Measurements from ENCODE around the gene KRT74.

KRT74 gene

GRCh38 chr12:52539821-52540173 lies 33.8 kb downstream of the KRT74 start:
- Histone ChIP-seq H3K4me1 (ENCODE audit: insufficient read depth, poor library complexity, severe bottlenecking) (peaks cover 30% of the 10 kb centered on the region), H3K9me3 (ENCODE audit: severe bottlenecking) (no peaks in the 10 kb centered on the region), H3K36me3 (ENCODE audit: low read depth) (no peaks in the 10 kb centered on the region), H3K27me3 (ENCODE audit: insufficient read depth, poor library complexity, severe bottlenecking) (no peaks in the 10 kb centered on the region), H3K4me3 (ENCODE audit: severe bottlenecking) (no peak overlapping the region), H3K27ac (ENCODE audit: poor library complexity, severe bottlenecking) (peak overlapping the region; percentile 72)
- DNase-seq (ENCODE audit: low spot score) (no peak), ATAC-seq (ENCODE audit: low read depth) (0 out of 3 replicates have a peak, but pooled peaks have one; percentile 6)
- TF ChIP-seq, protein P1, sequence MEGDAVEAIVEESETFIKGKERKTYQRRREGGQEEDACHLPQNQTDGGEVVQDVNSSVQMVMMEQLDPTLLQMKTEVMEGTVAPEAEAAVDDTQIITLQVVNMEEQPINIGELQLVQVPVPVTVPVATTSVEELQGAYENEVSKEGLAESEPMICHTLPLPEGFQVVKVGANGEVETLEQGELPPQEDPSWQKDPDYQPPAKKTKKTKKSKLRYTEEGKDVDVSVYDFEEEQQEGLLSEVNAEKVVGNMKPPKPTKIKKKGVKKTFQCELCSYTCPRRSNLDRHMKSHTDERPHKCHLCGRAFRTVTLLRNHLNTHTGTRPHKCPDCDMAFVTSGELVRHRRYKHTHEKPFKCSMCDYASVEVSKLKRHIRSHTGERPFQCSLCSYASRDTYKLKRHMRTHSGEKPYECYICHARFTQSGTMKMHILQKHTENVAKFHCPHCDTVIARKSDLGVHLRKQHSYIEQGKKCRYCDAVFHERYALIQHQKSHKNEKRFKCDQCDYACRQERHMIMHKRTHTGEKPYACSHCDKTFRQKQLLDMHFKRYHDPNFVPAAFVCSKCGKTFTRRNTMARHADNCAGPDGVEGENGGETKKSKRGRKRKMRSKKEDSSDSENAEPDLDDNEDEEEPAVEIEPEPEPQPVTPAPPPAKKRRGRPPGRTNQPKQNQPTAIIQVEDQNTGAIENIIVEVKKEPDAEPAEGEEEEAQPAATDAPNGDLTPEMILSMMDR (IDR thresholded peaks at IDR 0.05; ENCODE audit: poor library complexity, severe bottlenecking): no peak

DNA sequence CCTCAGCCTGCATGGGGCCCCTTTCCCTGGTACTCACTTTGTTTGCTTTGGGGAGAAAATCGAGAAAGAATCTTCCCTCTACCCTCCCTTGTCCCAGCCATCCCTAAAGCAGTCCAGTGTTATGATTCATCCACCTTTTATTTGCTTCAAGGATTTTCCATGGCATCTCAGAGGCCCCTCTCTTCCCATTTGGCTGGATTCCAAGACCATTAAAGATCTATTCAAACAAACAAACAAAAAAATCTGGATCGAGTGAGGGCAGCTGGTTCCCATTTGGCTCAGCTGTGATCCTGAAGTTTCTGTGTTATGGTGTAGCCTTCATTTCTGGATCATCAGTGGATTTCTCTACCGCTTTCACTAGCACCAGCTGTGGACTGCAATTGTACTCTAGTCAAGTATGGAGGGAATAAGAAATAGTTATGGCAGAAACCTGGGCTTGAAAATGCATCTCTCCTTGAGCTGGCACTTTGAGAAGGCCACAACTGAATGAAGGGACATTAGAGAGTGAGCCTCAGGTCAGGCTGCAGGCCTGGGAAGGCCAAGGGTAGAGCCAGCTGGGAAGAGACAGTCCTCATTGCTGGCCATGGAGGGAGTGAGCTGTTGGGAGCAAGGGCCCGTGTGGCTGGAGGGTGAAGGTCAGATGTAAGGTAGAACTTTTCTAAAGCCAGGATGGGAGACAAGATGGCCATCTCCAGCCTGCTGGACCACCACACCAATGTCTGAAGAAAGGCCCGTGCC lies 34.4 kb downstream of the KRT74 start:
- Histone ChIP-seq H3K4me3 (ENCODE audit: severe bottlenecking) (no peak overlapping the region), H3K27me3 (ENCODE audit: insufficient read depth, poor library complexity, severe bottlenecking) (no peaks in the 10 kb centered on the region), H3K27ac (ENCODE audit: poor library complexity, severe bottlenecking) (peak overlapping the region; percentile 72), H3K36me3 (ENCODE audit: low read depth) (no peaks in the 10 kb centered on the region), H3K9me3 (ENCODE audit: severe bottlenecking) (no peaks in the 10 kb centered on the region), H3K4me1 (ENCODE audit: insufficient read depth, poor library complexity, severe bottlenecking) (peaks cover 30% of the 10 kb centered on the region)
- TF ChIP-seq, protein P1 (IDR thresholded peaks at IDR 0.05; ENCODE audit: poor library complexity, severe bottlenecking): no peak
- ATAC-seq (ENCODE audit: low read depth) (peak; percentile 92), DNase-seq (ENCODE audit: low spot score) (no peak)

DNA sequence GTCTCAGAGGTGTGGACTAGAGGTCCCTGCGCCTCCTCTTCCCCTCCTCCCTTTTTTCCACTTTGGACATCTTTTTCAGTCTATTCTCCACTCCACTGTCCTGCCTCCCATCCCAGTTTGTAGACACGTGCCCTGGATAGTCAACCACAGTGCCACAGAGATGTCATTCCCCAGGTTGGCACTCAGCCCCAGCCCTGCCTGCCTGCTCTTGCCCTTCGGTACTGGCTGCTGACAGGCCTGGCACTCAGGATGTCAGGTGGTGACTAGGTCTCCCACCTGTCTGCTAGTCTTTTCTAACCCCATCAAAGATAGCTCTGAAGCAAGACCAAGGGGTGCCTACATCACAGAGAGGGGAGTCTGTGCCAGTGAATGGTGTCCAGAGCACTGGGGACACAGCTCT lies 36.5 kb downstream of the KRT74 start:
- H3K4me1 ChIP-seq (ENCODE audit: insufficient read depth, poor library complexity, severe bottlenecking): peaks cover 30% of the 10 kb centered on the region
- ATAC-seq (ENCODE audit: low read depth): no peak
- no peaks in the 10 kb centered on the region for H3K27me3 ChIP-seq (ENCODE audit: insufficient read depth, poor library complexity, severe bottlenecking)
- H3K9me3 ChIP-seq (ENCODE audit: severe bottlenecking): no peaks in the 10 kb centered on the region
- no peak for DNase-seq (ENCODE audit: low spot score)
- TF ChIP-seq, protein P1 (IDR thresholded peaks at IDR 0.05; ENCODE audit: poor library complexity, severe bottlenecking): no peak
- H3K36me3 ChIP-seq (ENCODE audit: low read depth): no peaks in the 10 kb centered on the region
- no peak overlapping the region for H3K4me3 ChIP-seq (ENCODE audit: severe bottlenecking)
- no peak overlapping the region for H3K27ac ChIP-seq (ENCODE audit: poor library complexity, severe bottlenecking)

- no peaks in the 10 kb centered on the region for H3K27me3 ChIP-seq (ENCODE audit: insufficient read depth, poor library complexity, severe bottlenecking)
- no peaks in the 10 kb centered on the region for H3K36me3 ChIP-seq (ENCODE audit: low read depth)
- DNase-seq (ENCODE audit: low spot score) (no peak), ATAC-seq (ENCODE audit: low read depth) (no peak)
- peaks cover 30% of the 10 kb centered on the region for H3K4me1 ChIP-seq (ENCODE audit: insufficient read depth, poor library complexity, severe bottlenecking)
- TF ChIP-seq, protein P1 (IDR thresholded peaks at IDR 0.05; ENCODE audit: poor library complexity, severe bottlenecking): no peak
- H3K27ac ChIP-seq (ENCODE audit: poor library complexity, severe bottlenecking): no peak overlapping the region
- no peaks in the 10 kb centered on the region for H3K9me3 ChIP-seq (ENCODE audit: severe bottlenecking)
- no peak overlapping the region for H3K4me3 ChIP-seq (ENCODE audit: severe bottlenecking)
These were observed 38.1 kb downstream of the KRT74 start for GRCh38 chr12:52535574-52535973.

- Histone ChIP-seq H3K9me3 (ENCODE audit: severe bottlenecking) (no peaks in the 10 kb centered on the region), H3K4me1 (ENCODE audit: insufficient read depth, poor library complexity, severe bottlenecking) (peaks cover 23% of the 10 kb centered on the region), H3K27ac (ENCODE audit: poor library complexity, severe bottlenecking) (no peak overlapping the region), H3K36me3 (ENCODE audit: low read depth) (no peaks in the 10 kb centered on the region), H3K4me3 (ENCODE audit: severe bottlenecking) (no peak overlapping the region), H3K27me3 (ENCODE audit: insufficient read depth, poor library complexity, severe bottlenecking) (no peaks in the 10 kb centered on the region)
- ATAC-seq (ENCODE audit: low read depth): no peak
- DNase-seq (ENCODE audit: low spot score): no peak
- TF ChIP-seq, protein P1 (IDR thresholded peaks at IDR 0.05; ENCODE audit: poor library complexity, severe bottlenecking): peak; percentile 47
These were observed 39.2 kb downstream of the KRT74 start for GRCh38 chr12:52534482-52534881.

Data from RWPE2 (cell line).